ENCODE results near the gene PBX1.

The PBX1 gene

DNA sequence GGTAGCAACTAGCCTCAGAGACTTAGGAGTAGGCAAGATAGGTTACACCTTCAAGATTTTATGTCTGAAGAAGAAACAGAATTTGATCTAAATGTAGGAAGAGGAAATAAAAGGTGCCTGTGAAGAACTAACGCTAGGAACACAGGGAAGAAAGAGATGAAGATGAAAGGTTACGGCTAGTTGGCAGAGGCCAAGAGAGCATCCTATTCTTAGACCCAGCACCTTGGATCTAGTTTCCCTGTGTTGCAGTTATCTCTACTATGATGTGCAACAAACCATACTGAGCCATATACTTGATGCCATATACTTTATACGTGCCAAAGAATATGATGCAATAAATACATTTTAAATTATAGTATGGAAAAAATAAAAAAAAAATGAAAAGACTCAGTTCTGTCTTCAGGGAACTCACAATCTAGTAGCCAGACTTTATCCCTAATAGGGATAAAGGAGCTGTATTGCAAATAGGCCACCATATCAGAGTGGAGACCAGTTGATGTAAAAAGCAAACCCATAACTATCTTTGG is 181.1 kb downstream of the PBX1 start:
- TF ChIP-seq, protein P1, sequence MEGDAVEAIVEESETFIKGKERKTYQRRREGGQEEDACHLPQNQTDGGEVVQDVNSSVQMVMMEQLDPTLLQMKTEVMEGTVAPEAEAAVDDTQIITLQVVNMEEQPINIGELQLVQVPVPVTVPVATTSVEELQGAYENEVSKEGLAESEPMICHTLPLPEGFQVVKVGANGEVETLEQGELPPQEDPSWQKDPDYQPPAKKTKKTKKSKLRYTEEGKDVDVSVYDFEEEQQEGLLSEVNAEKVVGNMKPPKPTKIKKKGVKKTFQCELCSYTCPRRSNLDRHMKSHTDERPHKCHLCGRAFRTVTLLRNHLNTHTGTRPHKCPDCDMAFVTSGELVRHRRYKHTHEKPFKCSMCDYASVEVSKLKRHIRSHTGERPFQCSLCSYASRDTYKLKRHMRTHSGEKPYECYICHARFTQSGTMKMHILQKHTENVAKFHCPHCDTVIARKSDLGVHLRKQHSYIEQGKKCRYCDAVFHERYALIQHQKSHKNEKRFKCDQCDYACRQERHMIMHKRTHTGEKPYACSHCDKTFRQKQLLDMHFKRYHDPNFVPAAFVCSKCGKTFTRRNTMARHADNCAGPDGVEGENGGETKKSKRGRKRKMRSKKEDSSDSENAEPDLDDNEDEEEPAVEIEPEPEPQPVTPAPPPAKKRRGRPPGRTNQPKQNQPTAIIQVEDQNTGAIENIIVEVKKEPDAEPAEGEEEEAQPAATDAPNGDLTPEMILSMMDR (conservative IDR thresholded peaks at IDR 0.05; ENCODE audit: low read depth): no peak
- ChIA-PET CTCF (no interaction called here), POLR2A (ENCODE audit: low non-redundant PET) (no interaction called here)

DNA sequence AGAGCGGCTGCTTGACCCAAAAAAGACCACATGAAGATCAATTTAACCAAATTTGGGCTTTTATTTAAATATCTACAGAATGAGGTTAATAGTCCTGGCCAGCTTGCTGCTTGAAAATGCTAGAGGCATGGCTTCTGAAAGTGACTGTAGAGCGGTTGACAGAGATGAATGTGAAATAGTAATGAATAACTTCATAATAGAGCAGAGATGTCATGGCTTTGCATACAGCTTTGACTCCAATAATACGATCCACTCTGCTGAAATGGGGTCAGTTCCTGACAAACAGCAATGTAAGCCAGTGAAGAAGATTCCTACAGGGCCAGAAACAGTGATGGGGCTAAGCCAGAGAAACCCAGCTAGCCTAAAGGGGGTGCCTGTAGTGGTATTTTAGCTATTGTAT is 183.8 kb downstream of the PBX1 start:
- CTCF ChIA-PET: no interaction called here
- H3K27ac ChIP-seq: no peak overlapping the region
- TF ChIP-seq, protein P1 (conservative IDR thresholded peaks at IDR 0.05; ENCODE audit: low read depth): no peak
- DNase-seq (ENCODE audit: low spot score): no peak
- POLR2A ChIA-PET (ENCODE audit: low non-redundant PET): no interaction called here

More for the DNA sequence above, 181.1 kb downstream of the PBX1 start:
- no peak for DNase-seq (ENCODE audit: low spot score)
- H3K27ac ChIP-seq: no peak overlapping the region

DNA sequence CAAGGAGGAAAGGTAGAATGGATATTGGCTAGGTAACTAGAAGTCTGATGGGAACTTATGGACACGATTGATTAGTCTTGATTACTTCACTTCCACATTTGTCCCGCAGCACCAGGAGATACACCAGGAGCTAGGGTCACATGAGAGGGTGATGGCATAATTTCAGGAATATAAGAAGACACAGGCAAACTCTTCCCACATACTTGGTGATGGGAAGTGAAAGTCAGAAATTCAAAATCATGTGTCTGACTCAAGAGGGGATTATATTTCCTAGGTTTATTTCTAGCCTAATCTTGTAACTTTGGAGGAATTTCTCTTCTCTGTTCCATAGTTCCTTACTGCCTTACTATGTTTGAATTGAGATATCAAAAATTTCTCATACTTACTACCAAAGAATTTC is 185.0 kb downstream of the PBX1 start:
- ChIA-PET POLR2A (ENCODE audit: low non-redundant PET) (no interaction called here), CTCF (no interaction called here)
- no peak overlapping the region for H3K27ac ChIP-seq
- TF ChIP-seq, protein P1 (conservative IDR thresholded peaks at IDR 0.05; ENCODE audit: low read depth): no peak
- DNase-seq (ENCODE audit: low spot score): no peak

DNA sequence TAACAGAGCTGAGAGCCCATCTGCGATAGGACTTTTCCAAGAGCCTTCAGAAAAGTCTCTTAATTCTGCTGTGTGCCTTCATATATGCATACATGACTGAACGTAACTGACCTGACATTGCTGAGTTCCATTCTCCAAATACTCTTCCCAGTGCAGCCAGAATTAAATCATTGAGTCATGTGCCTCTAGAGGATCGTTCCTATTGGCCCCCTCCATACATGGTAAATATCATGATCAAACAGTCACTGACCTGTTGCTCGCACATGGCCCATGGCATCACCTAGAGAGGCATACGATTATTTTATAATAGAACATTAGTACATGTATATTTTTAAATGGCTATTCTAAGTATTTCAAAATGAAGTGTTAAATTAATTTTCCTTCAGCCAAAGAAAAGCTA is 186.8 kb downstream of the PBX1 start:
- ChIA-PET POLR2A (ENCODE audit: low non-redundant PET) (no interaction called here), CTCF (interaction anchor here (0.8 kb wide), 1 partner anchor 42 kb away, joined by 3 read pairs; no protein-coding TSS in a partner anchor)
- no peak for DNase-seq (ENCODE audit: low spot score)
- no peak overlapping the region for H3K27ac ChIP-seq
- TF ChIP-seq, protein P1 (conservative IDR thresholded peaks at IDR 0.05; ENCODE audit: low read depth): no peak

DNA sequence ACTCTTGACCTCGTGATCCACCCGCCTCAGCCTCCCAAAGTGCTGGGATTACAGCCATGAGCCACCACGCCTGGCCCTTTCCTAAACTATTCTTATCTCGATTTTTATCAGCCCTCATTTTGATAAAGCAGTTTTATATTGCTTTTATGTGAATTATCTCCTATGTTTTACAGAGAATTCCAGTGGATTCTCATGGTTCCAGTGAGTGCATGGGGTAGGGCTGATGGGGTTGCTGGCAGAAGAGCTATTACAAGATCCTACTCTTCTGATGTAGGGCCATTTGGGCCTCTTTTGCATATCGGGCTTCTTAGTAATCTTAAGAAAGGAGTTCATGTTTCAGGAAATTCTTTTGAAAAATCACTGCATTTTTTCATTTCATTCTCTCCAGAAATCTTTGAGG is 187.6 kb downstream of the PBX1 start:
- no peak overlapping the region for H3K27ac ChIP-seq
- CTCF ChIA-PET: interaction anchor here (0.8 kb wide), 1 partner anchor 41 kb away, joined by 3 read pairs; no protein-coding TSS in a partner anchor
- TF ChIP-seq, protein P1 (conservative IDR thresholded peaks at IDR 0.05; ENCODE audit: low read depth): no peak
- no peak for DNase-seq (ENCODE audit: low spot score)
- POLR2A ChIA-PET (ENCODE audit: low non-redundant PET): no interaction called here

DNA sequence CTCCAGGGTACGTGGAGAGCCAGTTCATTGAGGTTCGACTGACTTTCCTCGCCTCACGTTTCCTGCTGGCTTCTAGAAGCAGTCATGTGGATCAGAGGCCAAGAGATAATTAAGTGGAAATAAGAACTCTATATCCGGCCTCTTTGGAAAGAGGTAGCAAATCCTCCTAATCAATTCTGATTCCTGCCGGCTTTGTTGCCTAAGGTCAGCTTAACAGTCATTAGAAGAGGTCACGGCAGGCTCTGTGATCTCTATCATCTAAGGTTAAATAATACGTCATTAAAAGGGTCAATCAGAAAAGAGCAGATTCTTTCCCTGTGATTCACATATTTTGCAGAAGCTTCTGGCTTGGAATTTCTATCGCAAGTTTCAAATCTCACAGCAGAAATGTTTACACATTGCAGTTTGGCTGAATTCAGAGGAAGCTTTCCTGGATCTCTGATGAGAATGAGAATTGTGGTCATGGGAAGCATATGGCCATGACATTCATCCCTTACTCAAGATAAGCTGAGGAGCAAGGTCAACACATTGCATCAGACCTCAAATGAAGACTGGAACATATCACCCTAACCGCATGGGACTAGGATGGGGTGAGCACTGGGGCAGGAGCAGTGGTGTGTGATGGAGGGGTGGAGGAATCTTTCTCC is 189.4 kb downstream of the PBX1 start:
- no peak for DNase-seq (ENCODE audit: low spot score)
- POLR2A ChIA-PET (ENCODE audit: low non-redundant PET): no interaction called here
- CTCF ChIA-PET: no interaction called here
- TF ChIP-seq, protein P1 (conservative IDR thresholded peaks at IDR 0.05; ENCODE audit: low read depth): no peak
- H3K27ac ChIP-seq: no peak overlapping the region
